CD4-positive, alpha-beta T cell treated with Interleukin-17A for 1 hour (primary cell): ENCODE results near the gene EGF.

Experiments used
- DNase-seq: peaks from one replicate; pipeline ENCODE4 v3.0.0-alpha.2; 2020

EGF gene

DNA sequence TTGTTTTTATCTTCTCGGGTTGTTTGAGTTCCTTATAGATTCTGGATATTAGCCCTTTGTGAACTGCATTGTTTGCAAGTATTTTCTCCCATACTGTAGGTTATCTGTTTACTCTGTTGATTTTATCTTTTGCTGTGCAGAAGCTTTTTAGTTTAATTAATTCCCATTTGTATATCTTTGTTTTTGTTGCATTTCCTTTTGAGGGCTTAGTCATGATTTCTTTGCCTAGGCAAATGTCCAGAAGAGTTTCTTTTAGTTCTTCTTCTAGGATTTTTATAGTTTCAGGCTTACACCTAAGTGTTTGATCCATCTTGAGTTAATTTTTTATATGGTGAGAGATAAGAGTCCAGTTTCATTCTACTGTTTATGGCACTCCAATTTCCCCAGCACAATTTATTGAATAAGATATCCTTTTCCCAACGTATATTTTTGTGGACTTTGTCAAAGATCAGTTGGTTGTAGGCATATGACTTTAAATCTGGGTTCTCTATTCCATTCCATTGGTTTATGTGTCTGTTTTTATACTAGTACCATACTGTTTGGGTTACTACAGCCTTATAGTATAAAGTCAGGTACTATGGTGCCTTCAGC is 54.3 kb downstream of the EGF start:
- DNase-seq, result no peak

DNA sequence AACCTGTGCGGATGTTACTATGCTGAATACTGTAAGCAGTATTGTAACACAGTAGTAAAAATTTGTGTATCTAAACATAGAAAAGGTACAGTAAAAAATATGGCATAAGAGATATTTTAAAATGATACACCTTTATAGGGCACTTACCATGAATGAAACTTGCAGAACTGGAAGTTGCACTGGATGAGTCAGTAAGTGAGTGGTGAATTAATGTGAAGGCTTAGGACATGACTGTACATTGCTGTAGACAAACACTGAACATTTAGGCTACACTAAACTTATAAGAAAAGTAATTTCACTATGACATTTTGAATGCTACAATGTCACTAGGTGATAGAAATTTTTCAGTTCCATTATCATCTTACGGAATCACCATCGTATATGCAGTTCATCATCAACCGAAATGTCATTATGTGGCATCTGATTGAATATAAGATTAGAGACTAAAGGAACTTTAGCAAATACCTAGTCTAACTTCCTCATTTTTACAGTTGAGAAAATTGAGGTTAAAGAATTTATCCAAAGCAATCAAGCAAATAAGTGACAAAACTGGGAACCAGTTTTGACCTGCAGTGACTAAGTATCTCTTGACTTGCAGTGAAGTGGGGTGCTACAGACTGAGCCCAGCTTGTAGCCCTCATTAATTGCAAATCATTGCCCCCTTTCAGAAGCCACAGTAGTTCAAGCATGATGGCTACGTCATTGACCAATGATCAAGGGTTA is 55.3 kb downstream of the EGF start:
- DNase-seq, result no peak

DNA sequence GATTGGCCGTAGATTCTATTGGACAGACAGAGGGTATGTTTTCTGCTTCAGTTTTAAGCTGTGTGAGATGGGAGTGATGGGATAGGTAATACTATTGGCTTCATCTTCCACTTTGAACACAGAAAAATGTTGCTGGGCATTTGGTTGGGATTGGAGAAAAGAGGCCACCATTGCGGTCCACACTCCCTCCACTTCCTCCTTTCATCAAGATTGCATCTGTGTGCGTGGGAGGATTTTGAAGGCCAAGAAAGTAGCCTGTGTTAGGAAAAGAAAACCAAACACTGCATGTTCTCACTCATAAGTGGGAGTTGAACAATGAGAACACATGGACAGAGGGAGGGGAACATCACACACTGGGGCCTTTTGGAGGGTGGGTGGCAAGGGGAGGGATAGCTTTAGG is 56.4 kb downstream of the EGF start:
- DNase-seq, result no peak

DNA sequence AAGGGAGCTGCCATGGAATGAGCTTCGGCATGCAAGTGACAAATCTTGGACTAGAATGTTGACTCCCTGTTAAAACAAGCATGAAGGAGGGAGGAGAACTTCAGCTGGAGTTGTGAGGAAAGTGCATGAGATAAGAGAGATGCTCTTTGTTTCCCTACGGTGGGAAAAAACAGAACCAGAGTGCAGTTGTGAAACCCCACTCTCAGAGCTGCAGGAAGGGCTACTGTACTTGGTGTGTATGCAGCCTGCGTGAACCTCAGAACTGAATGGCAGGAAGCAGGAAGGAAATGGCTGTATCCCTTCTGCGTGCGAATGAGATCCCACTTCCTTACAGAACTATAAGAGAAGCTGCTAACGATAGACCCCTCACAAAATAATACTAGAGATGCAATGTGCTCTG is 57.2 kb downstream of the EGF start:
- no peak for DNase-seq

DNA sequence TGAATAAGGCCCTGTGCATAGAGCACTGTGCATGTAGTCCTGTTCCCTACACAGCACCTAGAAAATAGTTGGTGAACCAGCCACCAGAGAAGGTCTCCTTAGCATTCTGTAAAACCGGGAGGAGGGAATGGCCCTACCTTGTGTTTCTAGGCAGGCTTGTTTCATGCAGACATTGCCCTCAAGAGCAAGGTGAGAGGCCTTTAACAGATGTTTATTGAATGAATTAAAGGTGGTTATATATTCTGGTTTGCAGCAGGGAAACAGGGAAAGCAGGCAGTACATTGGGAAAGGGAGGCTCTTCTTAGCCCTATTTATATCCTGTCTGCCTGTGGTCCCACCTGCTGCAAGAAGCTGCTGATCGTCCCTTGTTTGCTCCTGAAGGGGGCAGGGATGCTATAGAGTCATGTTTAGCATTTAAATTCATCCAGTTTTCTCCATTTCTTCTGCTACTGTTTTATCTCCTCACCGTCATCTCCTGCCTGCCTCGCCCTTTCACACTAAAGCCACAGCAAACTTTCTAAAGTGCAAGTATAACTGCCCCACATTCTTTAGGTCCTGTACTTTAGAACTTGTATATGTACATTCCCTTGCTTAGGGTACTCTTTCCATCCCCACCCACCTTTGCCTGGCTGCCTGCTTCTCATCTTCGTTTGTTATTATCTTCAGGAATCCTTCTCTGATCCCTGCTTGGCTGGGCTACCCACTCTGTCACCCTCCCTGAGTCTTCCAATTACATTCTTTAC is 60.3 kb downstream of the EGF start:
- DNase-seq, result no peak

DNA sequence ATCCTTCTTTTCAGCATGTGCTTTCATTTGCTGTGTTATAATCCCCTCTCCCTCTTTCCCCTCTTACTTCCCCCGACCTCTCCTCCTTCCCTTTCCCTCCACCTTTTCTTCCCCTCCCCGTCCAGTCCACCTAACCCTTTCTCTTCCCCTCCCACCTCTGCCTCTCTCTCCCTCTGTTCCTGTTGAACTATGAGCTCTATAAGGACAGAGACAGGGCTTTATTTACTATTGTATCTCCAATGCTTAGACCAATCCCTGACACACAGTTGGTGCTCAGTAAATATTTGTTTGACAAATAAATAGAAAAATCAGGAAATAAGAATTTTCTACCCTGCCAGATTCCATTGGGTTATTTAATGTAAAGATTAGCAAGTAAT is 60.8 kb downstream of the EGF start:
- DNase-seq, result no peak

DNA sequence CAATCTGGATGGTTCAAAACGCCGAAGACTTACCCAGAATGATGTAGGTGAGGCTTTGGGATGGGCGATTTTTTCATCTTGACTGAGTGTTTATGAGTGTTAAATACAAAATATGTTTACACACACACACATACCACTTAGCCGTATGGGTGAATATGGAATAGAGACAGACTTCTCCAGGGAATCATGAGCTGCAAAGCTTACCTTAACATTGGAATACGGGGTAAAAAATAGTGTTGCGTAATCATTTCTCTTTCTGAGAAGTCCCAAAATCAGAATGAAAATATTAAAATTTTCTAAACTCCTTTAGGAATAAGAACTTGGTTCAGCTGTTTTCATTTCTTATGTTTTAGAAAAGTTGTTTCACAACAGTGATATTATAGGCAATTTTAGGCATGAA is 63.5 kb downstream of the EGF start:
- no peak for DNase-seq

DNA sequence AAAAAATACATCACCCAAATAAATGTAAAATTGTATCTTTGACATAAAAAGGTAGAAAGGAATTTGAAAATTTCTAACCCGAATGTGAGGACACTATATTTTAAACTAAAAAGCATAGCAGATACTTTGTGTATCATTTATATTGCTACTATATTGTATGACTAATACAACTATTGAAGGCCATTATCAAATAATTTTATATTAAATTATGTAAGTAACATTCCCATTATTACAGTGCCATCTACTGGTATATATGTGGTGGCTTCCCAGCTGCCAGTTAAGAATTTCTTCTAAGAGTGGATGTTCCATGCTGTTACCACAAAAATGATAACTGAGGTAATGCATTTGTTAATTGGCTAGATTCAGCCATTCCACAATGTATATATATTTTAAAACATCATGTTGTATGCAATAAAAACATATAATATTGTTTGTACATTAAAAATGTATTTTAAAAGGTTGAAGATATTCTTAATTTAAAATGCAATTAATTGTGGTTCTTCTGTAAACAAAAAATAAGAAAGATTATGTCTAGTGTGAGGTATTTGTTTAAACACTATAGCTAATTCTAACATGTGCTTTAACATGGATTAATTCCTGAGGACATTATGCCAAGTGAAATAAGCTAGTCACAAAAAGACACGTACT is 65.3 kb downstream of the EGF start:
- DNase-seq, result peak; percentile 44

DNA sequence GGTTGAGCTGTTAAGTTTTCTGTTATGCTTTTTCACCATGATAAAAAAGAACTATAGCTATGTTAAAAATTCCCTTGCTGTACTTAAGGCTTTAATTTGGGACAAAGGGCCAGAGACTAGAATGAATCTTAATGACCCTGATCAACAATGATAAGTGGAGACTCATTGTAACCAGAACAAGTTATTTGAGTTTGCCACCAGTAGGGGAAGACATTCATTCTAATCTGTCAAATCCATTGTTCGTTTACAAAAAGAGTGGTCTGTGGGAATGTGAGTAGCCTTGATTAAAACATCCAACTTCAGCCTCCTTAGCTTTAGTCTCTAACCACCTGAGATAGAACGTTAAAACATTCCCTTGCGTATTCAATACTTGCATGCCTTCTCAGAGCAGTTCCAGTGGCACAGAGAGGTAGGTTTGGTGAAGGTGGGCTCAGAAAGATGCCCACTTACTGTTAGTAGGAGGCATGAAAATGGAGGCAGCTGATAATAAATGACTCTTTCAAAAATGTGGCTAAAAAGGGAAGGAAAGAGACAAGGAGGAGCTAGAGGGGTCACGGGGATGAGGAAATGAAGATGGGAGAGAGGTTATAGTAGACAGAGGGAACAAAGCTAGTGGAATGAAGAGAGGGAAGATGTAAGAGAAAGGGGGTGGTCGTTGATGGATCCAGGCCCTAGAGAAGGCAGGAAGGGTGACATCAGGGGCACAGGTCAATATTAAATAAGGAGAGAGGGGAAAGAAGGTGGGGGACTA is 66.2 kb downstream of the EGF start:
- no peak for DNase-seq

DNA sequence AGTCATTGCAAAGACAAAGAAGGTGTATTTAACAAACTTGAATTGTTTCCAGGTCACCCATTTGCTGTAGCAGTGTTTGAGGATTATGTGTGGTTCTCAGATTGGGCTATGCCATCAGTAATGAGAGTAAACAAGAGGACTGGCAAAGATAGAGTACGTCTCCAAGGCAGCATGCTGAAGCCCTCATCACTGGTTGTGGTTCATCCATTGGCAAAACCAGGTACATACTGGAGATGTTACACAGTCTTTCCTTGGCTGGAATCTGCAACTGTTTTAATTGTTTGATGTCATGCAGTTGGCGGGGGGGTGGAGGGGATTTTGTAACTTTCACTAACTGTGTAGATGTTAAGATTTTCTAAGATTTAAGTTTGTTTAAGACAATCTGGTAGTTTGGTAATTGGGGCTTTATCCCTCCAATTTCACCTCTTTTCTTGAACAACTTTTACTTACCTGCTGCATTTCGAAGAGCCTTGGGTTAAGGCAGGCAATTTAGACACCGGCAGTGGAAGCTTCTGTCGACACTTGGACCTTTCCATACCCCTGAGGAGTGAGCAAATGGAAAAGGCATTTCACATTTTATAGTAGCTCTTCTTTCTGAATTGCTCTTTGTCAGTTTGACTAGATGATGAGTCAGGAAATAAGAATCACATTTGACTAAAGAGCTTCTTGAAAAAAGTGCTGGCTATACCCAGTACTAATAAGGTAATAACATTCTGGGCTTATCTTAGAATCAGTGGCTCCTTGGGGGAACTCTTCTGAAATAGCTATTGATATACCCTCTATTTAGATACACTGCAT is 67.4 kb downstream of the EGF start:
- DNase-seq, result no peak

DNA sequence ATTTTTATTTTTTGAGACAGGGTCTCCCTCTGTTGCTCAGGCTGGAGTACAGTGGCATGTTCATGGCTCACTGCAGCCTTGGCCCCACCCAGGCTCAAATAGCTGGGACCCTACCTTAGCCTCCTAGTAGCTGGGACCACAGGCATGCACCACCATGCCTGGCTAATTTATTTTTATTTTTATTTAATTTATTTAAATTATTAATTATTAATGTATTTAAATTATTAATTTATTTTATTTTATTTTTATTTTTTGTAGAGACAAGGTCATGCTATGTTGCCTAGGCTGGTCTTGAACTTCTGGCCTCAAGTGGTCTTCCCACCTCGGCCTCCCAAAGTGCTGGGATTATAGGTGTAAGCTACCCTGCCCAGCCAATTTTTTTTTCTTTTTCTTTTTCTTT is 69.3 kb downstream of the EGF start:
- no peak for DNase-seq

DNA sequence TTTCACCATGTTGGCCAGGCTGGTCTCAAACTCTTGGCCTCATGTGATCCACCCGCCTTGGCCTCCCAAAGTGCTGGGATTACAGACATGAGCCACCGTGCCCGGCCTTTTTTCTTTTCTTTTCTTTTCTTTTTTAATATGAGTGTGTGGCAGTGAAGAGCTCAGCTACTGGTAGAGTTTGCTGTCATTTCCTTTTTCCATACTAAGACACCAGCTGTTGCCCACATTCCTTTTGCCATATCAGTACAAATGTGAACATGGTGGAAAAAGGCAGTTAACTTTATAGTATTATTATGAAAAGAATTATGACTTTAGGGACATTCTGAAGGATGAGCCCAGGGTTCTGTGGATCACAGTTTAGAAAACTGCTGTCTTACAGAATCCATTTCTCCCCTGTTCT is 69.8 kb downstream of the EGF start:
- DNase-seq, result no peak

DNA sequence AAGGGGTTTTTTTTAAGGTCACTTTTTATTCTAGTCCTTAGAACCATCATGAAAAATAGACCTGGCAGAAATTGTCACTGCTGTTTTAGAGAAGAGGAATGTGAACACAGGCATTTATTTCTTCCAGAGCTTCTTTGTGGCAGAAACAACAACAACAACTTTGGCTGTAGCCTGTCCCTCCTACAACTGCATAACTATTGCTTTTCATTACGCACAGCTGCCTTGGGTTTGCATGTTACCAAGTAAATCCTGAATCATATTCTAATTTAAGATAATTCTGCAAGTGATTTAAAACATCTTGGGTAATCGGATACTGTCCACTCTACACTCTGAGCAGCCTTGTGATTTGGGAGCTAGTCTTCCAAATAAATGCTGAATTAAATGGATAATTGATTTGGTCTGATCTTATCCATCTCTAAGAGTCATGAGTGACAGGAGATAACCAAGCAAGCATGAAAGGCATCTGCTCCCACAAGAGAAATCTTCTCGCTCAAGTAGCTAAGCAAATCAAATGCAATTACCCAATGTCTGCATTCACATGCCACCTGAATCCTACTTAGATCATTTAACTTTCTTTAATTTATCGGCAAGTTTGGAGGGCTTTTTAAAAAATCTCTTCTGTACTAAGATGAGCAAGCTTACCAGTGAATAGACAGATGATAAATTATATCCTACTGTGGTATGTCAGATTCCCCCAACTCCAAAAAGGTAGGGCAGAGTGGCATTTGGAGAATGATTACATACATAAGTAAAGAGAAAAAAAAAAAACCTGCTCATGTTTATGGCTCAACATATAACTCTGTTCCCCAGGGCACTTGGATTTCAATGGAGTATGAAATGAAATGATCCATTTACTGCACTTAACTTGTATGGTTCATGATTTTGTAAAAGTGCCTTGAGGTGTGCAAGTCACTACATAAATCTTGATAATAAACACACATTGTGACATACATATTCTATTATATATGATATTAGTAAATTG is 73.6 kb downstream of the EGF start:
- DNase-seq, result no peak

DNA sequence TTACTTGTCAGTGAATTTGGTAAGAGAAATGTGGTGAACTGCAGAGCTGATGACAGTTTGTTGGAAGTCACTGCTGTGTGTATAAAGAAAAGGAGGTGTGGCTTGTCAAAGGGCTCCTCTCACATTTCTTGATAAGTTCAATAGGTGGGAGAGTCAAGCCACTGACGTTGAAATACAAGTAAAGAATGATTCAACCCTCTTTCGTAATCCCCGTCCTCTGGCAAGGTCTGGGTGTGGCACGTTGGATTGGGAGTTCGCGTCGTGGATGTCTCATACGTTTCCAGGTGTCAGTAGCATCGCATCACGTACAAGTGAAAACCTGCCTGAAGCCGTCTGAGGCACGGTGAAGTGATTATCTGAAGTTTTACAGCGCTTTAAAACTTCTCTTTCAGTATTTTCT is 76.4 kb downstream of the EGF start:
- no peak for DNase-seq

DNA sequence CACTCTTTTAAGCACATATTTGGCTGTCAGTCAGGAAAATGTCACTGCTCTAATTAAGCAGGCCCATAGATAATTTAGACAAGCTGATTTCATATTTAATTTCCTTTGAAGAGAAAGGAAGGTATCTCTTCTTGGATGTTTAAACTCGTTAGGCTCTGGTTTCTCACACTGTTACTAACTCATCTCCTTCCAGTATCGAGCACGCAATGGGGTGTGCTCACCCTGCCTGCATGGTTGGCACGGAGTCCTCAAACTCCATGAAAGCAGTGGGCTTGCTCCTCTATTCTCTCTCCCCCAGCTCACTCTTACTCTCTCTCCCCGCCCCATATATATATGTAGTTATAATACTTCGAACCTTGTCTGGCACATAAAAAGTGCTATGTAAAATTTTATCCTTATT is 76.9 kb downstream of the EGF start:
- no peak for DNase-seq

DNA sequence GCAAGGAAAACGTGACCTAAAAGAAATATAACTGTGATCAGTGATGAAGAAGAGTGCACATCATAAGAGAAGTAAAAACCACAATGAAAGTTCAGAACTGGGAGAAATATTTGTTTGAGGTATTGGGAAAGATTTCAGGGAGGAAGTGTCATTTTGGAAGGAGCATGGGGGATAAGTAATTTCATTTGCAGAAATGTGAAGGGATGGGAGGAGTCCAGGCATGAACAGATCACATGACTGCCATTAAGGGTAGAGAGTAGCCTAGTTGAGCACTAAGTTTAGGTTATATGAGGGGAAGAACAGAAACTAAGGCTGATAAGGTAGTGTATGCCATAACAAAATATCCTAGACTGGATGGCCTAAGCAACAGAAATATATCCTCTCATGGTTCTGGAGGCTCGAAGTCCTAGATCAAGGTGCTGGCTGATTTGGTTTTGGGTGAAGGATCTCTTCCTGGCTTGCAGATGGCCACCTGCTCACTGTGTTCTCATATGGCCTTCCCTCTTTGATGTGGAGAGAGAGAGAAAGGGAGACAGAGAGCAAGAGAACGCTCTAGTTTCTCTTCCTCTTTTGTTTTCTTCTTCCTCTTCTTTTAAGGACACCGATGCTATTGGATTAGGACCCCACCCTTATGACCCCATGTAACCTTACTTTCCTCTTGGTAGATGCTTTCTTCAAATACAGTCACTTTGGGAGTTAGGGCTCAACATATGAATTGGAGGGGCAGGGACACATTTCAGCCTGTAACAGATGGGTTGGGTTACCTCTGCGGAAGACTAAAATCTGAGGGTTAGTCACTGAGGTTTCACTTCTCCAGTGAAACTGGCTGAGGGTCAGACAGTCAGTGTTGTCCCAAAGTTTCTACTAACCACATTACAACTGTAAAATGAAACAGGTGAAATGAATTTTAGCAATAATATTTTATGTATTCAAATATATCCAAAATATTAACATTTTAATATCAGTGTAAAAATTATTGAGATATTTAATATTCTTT is 77.9 kb downstream of the EGF start:
- DNase-seq, result peak; percentile 14

DNA sequence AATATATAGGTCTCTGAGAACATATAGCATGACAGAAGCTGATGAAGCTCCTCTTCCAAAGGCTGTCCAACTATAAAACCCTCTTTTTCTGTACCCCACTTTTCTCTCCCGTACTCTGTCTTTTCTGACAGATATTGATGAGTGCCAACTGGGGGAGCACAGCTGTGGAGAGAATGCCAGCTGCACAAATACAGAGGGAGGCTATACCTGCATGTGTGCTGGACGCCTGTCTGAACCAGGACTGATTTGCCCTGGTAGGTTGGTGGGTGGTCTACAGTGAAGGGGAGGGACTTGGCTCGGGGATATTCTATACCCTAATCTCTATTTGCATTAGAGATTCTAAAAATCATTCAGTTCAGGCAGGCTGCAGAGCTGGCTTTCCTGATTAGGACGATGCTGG is 80.4 kb downstream of the EGF start:
- DNase-seq, result no peak

DNA sequence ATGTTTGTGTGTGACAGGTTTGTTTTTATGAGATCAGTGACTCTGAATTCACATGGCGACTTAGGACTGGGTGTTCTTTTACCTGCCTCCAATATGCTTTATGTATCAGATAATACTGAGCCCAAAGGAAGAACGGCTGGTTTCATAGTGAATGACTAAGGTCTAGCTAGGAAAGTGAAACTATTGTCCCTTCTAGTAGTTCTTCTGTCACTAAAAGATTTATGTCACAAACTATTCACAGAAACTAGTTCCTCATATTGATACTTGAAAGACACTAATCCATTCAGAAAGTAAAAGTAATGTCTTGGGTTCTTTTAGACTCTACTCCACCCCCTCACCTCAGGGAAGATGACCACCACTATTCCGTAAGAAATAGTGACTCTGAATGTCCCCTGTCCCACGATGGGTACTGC is 81.7 kb downstream of the EGF start:
- no peak for DNase-seq

DNA sequence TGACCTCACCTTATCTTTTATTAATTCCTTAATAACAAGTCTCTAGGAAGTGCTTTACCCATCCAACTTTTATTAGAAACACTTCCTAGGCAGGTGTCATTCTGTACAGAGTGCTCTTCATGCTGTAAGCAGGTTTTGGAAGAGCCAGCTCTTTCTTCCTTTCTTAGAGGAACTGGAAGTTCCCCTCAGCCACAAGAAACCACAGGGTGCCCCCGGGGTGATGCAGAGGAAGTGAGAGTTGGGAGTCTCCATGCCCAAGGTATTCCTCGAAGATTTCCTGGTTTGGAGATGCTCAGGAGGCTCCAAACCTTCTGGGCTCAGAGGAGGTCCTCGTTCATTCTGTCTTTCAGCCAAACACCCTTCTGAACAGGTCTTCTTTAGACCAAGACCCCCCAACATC is 83.8 kb downstream of the EGF start:
- no peak for DNase-seq
